Adrenal gland (tissue), 12 donors: ENCODE data around the gene GALNT10. TPM values are rescaled to one million over a fixed set of nuclear protein-coding genes. Genes with fewer than 3 reads are reported as not detected.

Experiments
- DNase-seq, 7 donors: peaks; one replicate each; pipeline ENCODE4 v3.0.0-alpha.2; 2019 to 2020
- H3K27ac ChIP-seq, 5 donors: fragments of 200-600 bp; sonication (generic) in 4 of 5; 1 replicate in 3 of 5; 2 replicates in 2 of 5; pipeline versions ENCODE4 v1.5.1 to v1.8.0; 2016 to 2020; ENCODE audit warnings: mild to moderate bottlenecking in 1 of 5
- H3K27me3 ChIP-seq: fragments of 200-600 bp; 2 replicates; pipeline ENCODE4 v1.8.0; 2021
- H3K36me3 ChIP-seq, 2 donors: fragments of 200-600 bp; replicated peaks in 1 of 2; 1 replicate in 1 of 2; 2 replicates in 1 of 2; pipeline versions ENCODE4 v1.5.1 to v1.8.0; 2018 to 2022
- H3K4me1 ChIP-seq, 2 donors: fragments of 200-600 bp; replicated peaks in 1 of 2; 1 replicate in 1 of 2; 2 replicates in 1 of 2; pipeline versions ENCODE4 v1.5.1 to v1.8.0; 2018 to 2021
- H3K4me3 ChIP-seq, 4 donors: fragments of 200-600 bp; sonication (generic) in 3 of 4; one replicate each; pipeline ENCODE4 v1.5.1; 2016 to 2018
- H3K9me3 ChIP-seq, 3 donors: fragments of 200-600 bp; sonication (generic) in 1 of 3; replicated peaks in 1 of 3; 1 replicate in 2 of 3; 2 replicates in 1 of 3; pipeline versions ENCODE4 v1.5.1 to v1.8.0; 2016 to 2021
- CTCF ChIP-seq, 6 experiments: fragments of 450-650 bp in 4 of 6; fragments of 200-600 bp in 2 of 6; sonication (generic) in 1 of 6; IDR thresholded peaks; 1 replicate in 5 of 6; 2 replicates in 1 of 6; pipeline versions ENCODE4 v1.5.1 to v1.8.0; 2016 to 2021; ENCODE audit warnings: antibody characterized with exemption in 6 of 6, mild to moderate bottlenecking in 2 of 6, moderate library complexity in 1 of 6
- POLR2A ChIP-seq, 2 donors: fragments of 450-650 bp; IDR thresholded peaks; one replicate each; pipeline ENCODE4 v1.6.1; 2017; ENCODE audit warnings: antibody characterized with exemption in 2 of 2, mild to moderate bottlenecking in 2 of 2, moderate library complexity in 1 of 2
- whole genome bisulfite sequencing, 4 donors: extraction: QIAGEN DNeasy Blood & Tissue Kit in 2 of 4; methylation state at CpG; one replicate each; pipeline versions ENCODE4 v1.1.5 to v1.1.7; 2013 to 2017; 5-methylcytosine and 5-hydroxymethylcytosine counted together
- intact Hi-C, 2 donors: fragments of 100-400 bp; cut with DNase I; formaldehyde crosslinking; loops; one replicate each; pipeline versions ENCODE4 v1.14.1 to v1.15.0; 2022 to 2023
- polyA plus RNA-seq, 3 donors: library from polyadenylated mRNA; stranded (reverse); fragments of 200-250 nt in 2 of 3; fragments of 350-450 nt in 1 of 3; fragmentation: Illumina TruSeq in 1 of 3; extraction: RNeasy Lipid Tissue Mini Kit (QIAGEN cat#74804) in 1 of 3; gene quantifications; one replicate each; pipeline ENCODE4 v1.2.3, GENCODE V29; 2013 to 2014
- total RNA-seq, 9 donors: library from RNA; depleted of rRNA in 4 of 9; stranded (reverse); fragments of >200 nt in 4 of 9; fragments of 120-200 nt in 1 of 9; fragmentation: NEBNext Ultra II Directional in 1 of 9; extraction: Animal tissue kit (Norgen Biotek cat#: 25700) in 1 of 9; gene quantifications; one replicate each; pipeline versions ENCODE4 v1.1.0 to v1.2.4, GENCODE V29; 2013 to 2023
- donor health status: healthy with polysubstance abuse.
- donor health status: Bipolar disorder and iron deficiency.
- donor health status: DM: yes; HTN: yes; CAD: no.
- donor health status: DM: no; HTN: no; CAD: no.
- donor health status: DM: no; HTN: no; CAD: no.
- donor health status: DM: yes; HTN: yes; CAD: no.

GALNT10 gene
- total and polyA plus RNA-seq, 12 donors = 5.6 to 74.1 (median 43.4) TPM

GRCh38 chr5:154278186-154278585, 87.7 kb downstream of the GALNT10 start:
- Histone ChIP-seq H3K9me3 (no peaks in the 10 kb centered on the region), H3K4me1 (peaks cover 7 to 38% of the 10 kb centered on the region in 2 donors), H3K27ac (no peak overlapping the region), H3K27me3 (no peaks in the 10 kb centered on the region), H3K4me3 (no peak overlapping the region), H3K36me3 (no peaks in the 10 kb centered on the region)
- intact Hi-C loops = no loop called here
- no peak for TF ChIP-seq POLR2A (IDR thresholded peaks at IDR 0.05)
- no peak for DNase-seq

GRCh38 chr5:154278908-154279307, 88.4 kb downstream of the GALNT10 start:
- no peaks in the 10 kb centered on the region for H3K27me3 ChIP-seq
- H3K4me1 ChIP-seq = peaks cover 7 to 31% of the 10 kb centered on the region in 2 donors
- DNase-seq = no peak
- H3K36me3 ChIP-seq = no peaks in the 10 kb centered on the region
- H3K27ac ChIP-seq = no peak overlapping the region
- intact Hi-C loops = no loop called here
- no peak for TF ChIP-seq CTCF (IDR thresholded peaks at IDR 0.05)
- no peak overlapping the region for H3K4me3 ChIP-seq
- no peaks in the 10 kb centered on the region for H3K9me3 ChIP-seq

GRCh38 chr5:154284433-154284832, 93.9 kb downstream of the GALNT10 start:
- TF ChIP-seq POLR2A (IDR thresholded peaks at IDR 0.05) (no peak), CTCF (IDR thresholded peaks at IDR 0.05) (no peak)
- Histone ChIP-seq H3K9me3 (no peaks in the 10 kb centered on the region), H3K36me3 (no peaks in the 10 kb centered on the region), H3K4me1 (peaks cover 0 to 25% of the 10 kb centered on the region in 2 donors), H3K27me3 (no peaks in the 10 kb centered on the region), H3K4me3 (no peak overlapping the region), H3K27ac (no peak overlapping the region)
- WGBS, 4 donors = 70 to 86% (median 82%) methylated on average over 2 of the region's 2 CpGs
- DNase-seq = no peak
- intact Hi-C loops = no loop called here

- WGBS, 4 donors = 73 to 83% (median 78%) methylated on average over 4 of the region's 4 CpGs
- intact Hi-C loops = no loop called here
- H3K36me3 ChIP-seq = no peaks in the 10 kb centered on the region
- H3K27ac ChIP-seq = no peak overlapping the region
- no peaks in the 10 kb centered on the region for H3K27me3 ChIP-seq
- no peaks in the 10 kb centered on the region for H3K9me3 ChIP-seq
- DNase-seq = no peak
- peaks cover 0 to 25% of the 10 kb centered on the region in 2 donors for H3K4me1 ChIP-seq
- no peak for TF ChIP-seq CTCF (IDR thresholded peaks at IDR 0.05)
- TF ChIP-seq POLR2A (IDR thresholded peaks at IDR 0.05) = no peak
- H3K4me3 ChIP-seq = no peak overlapping the region
Observed at GRCh38 chr5:154285661-154286408, 95.3 kb downstream of the GALNT10 start.

GRCh38 chr5:154286557-154286956, 96.0 kb downstream of the GALNT10 start:
- no peak for TF ChIP-seq CTCF (IDR thresholded peaks at IDR 0.05)
- TF ChIP-seq POLR2A (IDR thresholded peaks at IDR 0.05) = no peak
- Histone ChIP-seq H3K27me3 (no peaks in the 10 kb centered on the region), H3K9me3 (no peaks in the 10 kb centered on the region), H3K27ac (peak overlapping the region in 2 of 5 donors; percentile 31 to 61), H3K4me3 (no peak overlapping the region), H3K4me1 (peaks cover 0 to 25% of the 10 kb centered on the region in 2 donors), H3K36me3 (no peaks in the 10 kb centered on the region)
- intact Hi-C loops = no loop called here
- 68 to 77% (median 70%) methylated on average over 3 of the region's 3 CpGs for WGBS, 4 donors
- DNase-seq = no peak
